GM10248 (cell line): Measurements from ENCODE around the gene ABLIM1.

Experiments
- CTCF ChIA-PET: fragments of 300-600 bp; sonication (Branson Sonifier 250); formaldehyde crosslinking; extraction: SDS; loops from one replicate; lab custom pipeline; 2021; ENCODE audit warnings: antibody characterized with exemption; lab: Yijun Ruan, JAX
- POLR2A ChIA-PET: fragments of 350-650 bp; sonication (Branson Sonifier 250); formaldehyde crosslinking; extraction: SDS; loops from one replicate; lab custom pipeline; 2020; ENCODE audit warnings: antibody characterized with exemption; lab: Yijun Ruan, JAX
- DNase-seq: peaks from one replicate; pipeline ENCODE4 v3.0.0; 2012; ENCODE audit errors: extremely low spot score
- TF ChIP-seq, protein P1 (sequence below): IDR thresholded peaks from 2 replicates; pipeline ENCODE4 v1.5.1; 2012; ENCODE audit warnings: mild to moderate bottlenecking, low read depth; ENCODE audit errors: extremely low read depth, missing control alignments, control extremely low read depth

The ABLIM1 gene

GRCh38 chr10:114385557-114385956, 272.5 kb downstream of the ABLIM1 start:
- TF ChIP-seq, protein P1, sequence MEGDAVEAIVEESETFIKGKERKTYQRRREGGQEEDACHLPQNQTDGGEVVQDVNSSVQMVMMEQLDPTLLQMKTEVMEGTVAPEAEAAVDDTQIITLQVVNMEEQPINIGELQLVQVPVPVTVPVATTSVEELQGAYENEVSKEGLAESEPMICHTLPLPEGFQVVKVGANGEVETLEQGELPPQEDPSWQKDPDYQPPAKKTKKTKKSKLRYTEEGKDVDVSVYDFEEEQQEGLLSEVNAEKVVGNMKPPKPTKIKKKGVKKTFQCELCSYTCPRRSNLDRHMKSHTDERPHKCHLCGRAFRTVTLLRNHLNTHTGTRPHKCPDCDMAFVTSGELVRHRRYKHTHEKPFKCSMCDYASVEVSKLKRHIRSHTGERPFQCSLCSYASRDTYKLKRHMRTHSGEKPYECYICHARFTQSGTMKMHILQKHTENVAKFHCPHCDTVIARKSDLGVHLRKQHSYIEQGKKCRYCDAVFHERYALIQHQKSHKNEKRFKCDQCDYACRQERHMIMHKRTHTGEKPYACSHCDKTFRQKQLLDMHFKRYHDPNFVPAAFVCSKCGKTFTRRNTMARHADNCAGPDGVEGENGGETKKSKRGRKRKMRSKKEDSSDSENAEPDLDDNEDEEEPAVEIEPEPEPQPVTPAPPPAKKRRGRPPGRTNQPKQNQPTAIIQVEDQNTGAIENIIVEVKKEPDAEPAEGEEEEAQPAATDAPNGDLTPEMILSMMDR = no peak
- ChIA-PET CTCF (interaction anchor here (0.9 to 4.3 kb wide), 3 partner anchors 11 to 24 kb away, joined by 3 to 23 read pairs (median 3); no protein-coding TSS in a partner anchor), POLR2A (no interaction called here)
- no peak for DNase-seq

DNA sequence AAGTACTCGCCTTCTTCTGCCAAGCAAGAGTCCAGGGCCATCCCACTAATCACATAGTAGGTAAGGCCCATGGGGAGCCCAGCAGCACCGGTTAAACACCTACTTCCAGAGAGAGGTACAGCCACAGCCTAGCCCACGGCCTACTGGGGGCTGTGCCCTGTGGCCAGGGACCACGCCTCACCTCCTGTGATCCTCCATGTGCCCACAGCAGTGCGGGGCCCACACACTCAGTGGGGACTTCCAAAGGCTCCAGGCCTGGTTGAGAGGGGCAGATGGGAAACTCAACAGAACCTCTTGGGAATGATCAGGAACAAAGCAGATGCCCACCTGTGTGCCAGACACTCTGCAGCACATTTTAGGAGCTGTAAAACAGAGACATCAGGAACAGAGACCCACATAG, 273.5 kb downstream of the ABLIM1 start:
- POLR2A ChIA-PET = interaction anchor here (0.7 kb wide), 1 partner anchor 9 kb away, joined by 3 read pairs; no protein-coding TSS in a partner anchor
- CTCF ChIA-PET = interaction anchor here (1.1 to 4.3 kb wide), 2 partner anchors 10 to 25 kb away, joined by 4 to 23 read pairs; no protein-coding TSS in a partner anchor
- TF ChIP-seq, protein P1 = no peak
- no peak for DNase-seq

DNA sequence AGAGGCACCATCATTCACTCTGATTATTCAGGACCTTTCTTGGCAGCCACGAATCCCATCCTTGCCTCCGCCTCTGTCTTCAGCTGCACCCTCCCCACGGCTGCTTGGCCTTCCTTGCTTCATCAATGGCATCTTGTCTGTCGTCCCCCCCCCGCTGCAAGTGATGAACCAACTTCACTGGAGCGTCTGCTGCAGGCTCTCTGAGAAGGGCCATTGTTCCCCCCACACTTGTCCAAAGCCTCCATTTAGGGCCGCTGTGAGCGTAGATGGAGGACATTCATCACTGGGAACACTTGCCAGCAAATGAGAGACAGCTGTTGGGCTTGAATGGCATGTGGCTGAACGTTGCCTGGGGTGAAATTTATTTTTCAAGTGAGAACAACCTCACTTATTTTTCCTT, 273.9 kb downstream of the ABLIM1 start:
- TF ChIP-seq, protein P1 = no peak
- DNase-seq = no peak
- POLR2A ChIA-PET = no interaction called here
- CTCF ChIA-PET = interaction anchor here (1.1 kb wide), 1 partner anchor 25 kb away, joined by 4 read pairs; no protein-coding TSS in a partner anchor
